Left lobe of liver (tissue), 2 donors: ENCODE results near the gene TBC1D16. TPM values are rescaled to one million over a fixed set of nuclear protein-coding genes. Genes with fewer than 3 reads are reported as not detected.

Experiments
- ATAC-seq: fragments of 200-7000 bp; cut with Tn5 transposase; one replicate; pipeline ENCODE4 v1.9.1; 2020; ENCODE audit warnings: mild to moderate bottlenecking, moderate library complexity
- DNase-seq: peaks from one replicate; pipeline ENCODE4 v3.0.0-alpha.2; 2020; ENCODE audit warnings: low spot score
- total RNA-seq: library from RNA; stranded (reverse); gene quantifications from one replicate; pipeline ENCODE4 v1.2.1, GENCODE V29; 2021
- donor health status: DM: no; HTN: no; CAD: no; lungs with moderate emphysema.
- donor health status: DM: no; HTN: yes; CAD: no.

Gene TBC1D16
- total RNA-seq, 1 donor from 2014 or later: 16.4 TPM

DNA sequence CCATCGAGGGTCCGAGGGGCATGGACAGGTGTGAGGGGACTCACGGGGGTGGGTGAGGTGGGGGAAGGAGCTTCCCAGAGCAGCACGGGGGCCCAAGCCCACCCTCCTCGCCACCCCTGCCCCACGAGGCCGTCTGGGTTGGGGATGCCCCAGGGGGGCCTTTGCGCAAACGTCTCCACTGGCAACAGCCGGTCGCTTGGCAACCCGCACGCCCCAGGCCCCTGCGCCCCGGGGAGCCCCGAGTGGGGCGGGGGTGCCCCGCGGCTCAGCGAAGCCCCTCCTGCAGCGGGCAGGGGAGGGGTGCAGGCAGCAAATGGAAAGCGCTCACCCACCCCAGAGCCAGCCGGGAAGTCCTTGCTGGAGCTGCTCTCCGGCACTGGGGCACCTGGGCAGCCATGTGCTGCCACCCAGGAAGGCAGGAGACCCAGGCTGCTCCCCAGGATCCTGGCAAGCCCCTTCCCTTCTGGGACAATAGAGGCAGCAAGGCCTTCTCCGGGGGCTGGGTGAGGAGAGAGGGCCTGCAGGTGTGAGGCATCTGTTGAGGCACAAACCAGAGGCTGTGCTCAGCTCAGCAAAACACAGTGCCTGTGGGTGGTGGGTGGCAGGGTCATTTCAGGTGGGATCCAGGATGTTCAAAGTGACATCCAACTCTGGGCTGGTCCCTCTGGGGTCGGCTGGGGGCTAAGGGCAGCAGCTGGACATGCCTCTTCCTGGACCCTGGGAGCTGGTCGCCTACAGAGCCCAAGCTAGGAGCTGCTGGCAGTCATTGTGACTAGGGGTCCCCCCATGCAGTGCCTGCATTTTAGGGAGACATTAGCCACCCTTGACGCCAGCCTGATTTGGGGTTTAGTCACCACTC lies 115.6 kb downstream of the TBC1D16 start:
- DNase-seq (no peak), ATAC-seq (no peak)

DNA sequence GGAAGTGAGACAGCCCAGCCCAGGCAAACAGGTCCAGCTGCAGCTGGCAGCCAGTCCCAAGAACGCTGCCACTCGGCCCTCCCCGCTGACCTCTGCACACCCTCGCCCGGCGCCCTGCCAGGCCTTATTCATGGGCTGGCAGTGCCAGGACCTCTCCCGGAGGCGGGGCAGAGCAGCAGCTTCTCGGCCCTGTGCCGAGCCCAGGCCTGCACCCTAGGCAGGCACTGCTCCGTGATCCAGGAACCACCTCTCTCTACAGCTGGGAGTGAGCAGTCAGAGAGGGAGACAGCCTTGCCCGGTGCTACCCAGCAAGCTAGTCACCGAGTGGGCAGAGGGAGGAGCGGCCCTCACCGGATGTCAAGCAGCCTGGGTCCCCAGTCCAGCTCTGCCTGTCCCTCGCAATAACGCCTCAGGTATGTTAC lies 116.5 kb downstream of the TBC1D16 start:
- ATAC-seq (peak; percentile 93), DNase-seq (peak; percentile 99)

DNA sequence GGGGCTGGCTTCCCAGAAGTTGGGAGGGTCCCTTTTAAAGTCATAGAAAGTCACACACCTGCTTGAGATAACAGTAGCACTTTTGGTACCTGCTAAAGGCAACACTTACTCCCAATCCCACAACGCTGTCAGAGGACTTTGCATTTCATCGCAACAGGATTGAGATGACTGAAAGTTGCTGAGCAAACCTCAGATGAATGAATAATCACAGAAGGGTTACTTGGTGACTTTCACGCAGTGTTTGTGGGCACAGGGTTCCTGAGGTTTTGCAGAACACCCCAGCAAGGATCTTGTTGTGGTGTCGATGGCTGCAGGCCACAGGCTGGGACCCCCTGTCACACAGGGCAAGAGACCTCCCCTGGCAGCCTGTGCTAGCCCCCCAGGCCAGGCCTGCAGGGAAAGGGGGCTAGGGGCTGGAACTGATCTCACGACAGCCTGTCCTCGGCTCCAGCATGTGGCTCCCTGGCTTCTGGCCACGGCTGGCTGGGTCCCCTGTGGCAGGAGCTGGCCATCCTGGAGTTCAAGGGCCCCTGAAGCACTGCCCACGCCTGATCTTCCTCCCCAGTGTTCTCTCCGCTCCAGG lies 117.0 kb downstream of the TBC1D16 start:
- no peak for DNase-seq
- ATAC-seq: peak; percentile 1

DNA sequence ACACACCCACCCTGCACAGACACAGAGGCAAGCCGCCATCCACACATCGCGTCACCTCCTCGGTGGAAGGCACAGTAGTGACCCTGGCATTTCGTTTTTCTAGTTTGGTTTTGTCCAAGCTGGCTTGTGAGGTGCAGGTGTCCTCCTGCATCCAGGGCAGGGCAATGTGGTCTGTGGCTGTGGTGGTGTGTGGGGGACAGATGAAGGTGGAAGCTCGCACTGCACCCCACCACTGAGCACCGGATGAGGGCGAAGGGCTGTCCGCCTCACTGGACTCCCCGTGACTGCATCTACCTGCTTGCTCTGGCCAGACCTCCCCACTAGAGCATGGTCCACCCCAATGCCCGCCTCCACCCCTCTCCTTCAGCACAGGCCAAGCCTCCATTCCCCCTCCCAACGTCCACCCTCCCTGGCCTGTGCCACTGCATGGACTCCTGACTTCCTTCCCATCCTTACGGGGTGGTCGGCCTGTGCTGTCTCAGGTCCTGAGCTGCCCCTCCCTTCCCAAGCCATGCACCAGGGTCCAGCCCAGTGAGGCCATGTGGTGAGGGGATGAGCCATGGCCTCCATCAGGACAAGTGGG lies 117.7 kb downstream of the TBC1D16 start:
- ATAC-seq: no peak
- no peak for DNase-seq

GRCh38 chr17:79916991-79917901 lies 118.4 kb downstream of the TBC1D16 start:
- DNase-seq: no peak

DNA sequence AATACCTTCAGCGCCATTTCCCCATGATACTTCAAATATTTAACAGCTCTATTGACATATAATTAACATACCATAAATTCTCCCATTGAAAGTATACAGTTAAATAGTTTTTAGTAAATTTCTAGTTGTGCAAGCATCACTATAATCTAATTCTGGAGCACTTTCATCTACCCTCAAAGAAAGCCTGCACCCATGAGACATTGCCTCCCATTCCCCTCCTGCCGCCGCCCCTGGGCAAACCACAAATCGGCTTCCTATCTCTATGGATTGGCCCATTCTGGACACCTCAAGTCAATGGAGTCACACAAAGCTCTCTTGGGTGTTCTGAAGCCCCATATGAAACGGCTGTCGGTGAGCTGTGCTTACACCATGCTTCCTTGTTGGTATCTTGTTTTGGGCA lies 119.2 kb downstream of the TBC1D16 start:
- DNase-seq (no peak), ATAC-seq (no peak)

More at GRCh38 chr17:79916991-79917901, 118.4 kb downstream of the TBC1D16 start:
- ATAC-seq: no peak

- no peak for DNase-seq
- ATAC-seq: no peak
Observed at GRCh38 chr17:79915850-79916430, 119.7 kb downstream of the TBC1D16 start.

DNA sequence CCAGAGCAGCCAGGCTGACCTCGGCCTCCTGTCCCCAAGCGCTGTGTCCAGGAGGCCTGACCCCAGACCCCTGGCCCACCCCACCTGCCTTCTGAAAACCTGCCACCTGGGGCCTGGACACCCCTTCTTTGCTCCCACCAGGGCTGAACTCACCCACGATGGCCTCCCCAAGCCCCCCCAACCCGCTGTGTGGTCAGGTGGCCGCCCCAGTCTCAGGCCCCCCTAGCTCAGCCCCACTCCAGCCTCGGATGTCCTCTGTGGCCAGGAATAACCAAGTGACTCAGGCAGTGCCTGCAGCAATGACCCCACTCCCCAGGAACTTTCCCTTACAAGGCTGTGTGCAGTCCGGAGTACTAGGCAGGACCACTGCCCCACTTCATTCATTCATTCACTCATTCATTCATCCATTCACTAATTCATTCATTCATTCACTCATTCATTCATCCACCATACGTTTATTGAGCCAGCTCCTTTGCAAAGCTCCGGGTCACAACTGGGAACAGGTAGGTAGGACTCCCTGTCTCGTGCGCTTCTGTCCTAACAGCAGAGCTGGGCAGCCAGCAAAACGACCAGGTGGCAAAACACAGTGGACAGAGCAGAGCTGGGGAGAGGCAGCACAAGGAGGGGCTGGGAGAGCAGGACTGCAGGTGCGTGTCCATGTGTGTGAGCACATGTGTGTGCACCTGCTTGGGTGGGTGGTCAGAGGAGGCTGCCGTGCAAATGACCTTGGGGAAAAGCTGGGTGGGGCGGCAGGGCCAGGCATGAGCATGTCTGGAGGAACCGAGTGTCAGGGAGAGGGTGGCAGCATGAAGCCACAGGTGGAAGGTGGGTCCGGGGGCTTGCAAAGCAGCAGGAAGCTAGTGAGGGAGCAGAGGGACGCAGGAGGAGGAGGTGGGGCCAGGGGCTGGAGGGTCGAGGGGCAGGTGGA lies 120.6 kb downstream of the TBC1D16 start:
- DNase-seq (no peak), ATAC-seq (no peak)

DNA sequence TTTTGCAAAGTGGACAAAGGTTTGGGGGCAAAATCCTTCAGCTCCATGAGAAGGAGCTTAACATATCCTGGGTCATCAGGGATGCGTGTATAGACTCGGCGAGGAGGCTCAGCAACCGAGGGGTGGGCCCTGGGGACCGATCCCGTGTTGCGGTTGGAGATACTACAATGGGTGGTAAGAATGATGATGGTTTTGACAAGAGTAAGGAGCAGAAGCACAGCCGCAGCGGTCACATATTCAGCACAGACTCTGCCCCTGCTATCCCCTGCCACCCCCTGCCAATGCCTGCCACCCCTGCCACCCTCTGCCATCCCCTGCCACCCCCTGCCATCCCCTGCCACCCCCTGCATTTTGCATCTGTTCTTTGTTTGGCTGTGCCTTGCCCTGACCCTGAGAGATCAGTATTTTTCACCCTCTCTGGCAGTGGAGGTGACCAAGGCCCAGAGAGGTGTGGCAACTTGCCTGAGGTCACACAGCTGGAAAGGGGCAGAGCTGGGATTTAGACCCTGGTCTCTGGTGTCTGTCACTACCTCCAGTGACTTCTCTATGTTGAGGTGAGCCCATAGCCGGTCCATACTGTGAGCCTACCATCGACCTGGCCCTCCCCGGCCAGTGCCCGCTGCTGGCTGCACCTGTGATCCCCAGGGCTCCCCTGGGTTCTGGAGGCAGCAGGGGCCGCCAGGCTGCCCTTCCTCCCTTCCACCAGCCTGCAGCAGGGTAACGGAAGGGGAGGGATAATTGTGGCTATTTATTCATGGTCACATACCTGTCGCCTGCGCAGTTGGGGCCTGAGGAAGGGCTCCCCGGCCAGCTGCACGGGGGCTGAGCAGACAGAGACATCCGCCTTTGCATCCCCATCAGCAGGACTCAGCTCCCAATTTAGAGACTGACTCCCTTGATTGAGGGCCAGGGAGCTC lies 121.5 kb downstream of the TBC1D16 start:
- DNase-seq (no peak), ATAC-seq (no peak)

DNA sequence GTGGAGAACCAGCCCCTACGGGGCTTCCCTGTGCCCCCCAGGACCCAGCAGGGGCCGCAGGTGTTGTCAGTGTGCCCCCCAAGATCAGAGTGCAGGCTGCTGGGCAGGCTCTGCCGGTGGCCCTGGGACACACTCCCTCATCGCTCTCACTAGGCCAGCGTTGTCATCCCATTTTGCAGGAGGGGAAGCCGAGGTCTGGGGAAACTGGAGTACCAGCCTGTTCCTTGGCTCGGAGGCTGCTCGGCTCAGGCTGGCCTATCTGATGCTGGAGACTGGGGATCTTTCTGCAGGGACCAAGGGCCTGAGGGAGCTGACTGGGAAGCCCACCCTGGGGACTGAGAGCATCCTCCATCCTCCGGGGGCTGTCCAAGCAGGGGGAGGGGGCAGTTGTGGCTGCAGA lies 122.2 kb downstream of the TBC1D16 start:
- DNase-seq (no peak), ATAC-seq (no peak)

DNA sequence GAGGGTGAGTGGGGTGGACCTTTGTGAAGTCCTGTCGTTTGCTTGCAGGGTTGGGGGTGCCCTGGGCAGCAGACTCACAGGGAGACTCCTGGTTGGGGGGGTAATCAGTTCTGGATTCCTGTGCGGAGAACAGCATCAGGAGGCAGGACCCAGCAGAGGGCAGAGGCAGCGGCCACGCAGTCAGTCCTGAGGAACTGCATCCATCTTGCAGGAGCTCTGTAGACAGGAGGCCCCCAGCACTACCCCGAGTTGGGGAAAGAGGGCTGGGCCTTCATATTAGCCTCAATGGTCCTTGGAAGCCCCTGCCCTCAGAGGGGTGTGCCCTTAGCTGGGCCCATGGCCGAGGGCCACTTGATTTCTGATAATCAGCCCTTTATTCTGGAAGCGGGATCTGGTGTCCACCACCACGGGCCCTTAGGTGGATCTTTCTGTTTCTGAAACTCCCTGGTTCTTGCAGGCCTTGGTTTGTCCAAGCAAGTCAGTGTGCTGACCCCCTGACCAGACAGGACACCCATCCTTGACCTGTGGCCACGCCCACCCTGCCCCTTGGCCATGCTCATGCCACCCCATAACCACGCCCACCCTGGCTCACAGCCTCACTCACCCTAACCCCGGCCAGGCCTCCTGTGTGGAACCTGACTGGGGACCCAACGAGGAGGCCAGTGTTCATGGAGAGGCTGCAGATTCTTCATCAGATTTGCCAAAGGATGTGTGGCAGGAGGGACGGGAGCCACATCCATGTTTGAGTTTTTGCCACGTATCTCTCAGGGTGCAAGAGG lies 122.9 kb downstream of the TBC1D16 start:
- ATAC-seq (peak; percentile 20), DNase-seq (no peak)

- no peak for ATAC-seq
- DNase-seq: no peak
Observed at GRCh38 chr17:79911430-79912399, 124.0 kb downstream of the TBC1D16 start.

GRCh38 chr17:79910985-79911361 lies 124.7 kb downstream of the TBC1D16 start:
- no peak for DNase-seq
- ATAC-seq: no peak

- no peak for ATAC-seq
- DNase-seq: no peak
Observed at GRCh38 chr17:79909121-79909520, 126.6 kb downstream of the TBC1D16 start.

GRCh38 chr17:79907850-79908249 lies 127.8 kb downstream of the TBC1D16 start:
- DNase-seq (no peak), ATAC-seq (peak; percentile 57)

DNA sequence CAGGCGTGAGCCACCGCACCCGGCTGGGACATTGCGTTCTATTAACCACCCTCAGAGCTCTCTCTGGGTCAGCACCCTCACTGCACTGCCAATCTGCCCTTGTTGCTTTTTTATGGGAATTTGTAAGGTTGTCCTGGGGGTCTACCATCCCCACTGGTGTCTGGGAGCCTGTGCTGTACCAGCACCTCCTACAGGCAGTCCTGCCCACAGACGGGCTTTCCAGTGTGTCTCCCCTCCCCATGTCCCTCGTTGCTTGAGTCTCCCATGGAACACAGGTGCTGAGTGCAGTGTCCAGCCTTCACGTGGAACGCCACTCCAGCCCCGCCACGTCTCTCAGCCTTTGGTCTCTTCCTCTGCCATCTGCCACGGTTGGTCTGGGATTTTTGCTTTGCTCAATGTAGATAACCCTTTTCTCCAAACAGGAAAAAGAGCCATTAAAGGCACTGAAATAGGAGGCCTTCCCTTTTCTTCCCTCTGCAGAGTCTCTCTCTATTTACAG lies 128.4 kb downstream of the TBC1D16 start:
- ATAC-seq: no peak
- DNase-seq: no peak
